Fibroblast of skin of right quadriceps (primary cell): ENCODE results near the gene DPPA5.
A peak's percentile ranks its signal among the peaks of the same experiment; 100 is the strongest.
"Not testable (repeated sequence)": the region's sequence is repeated elsewhere in the genome, so short reads cannot be mapped to it uniquely, and the experiment has no call there.

Experiments used
- DNase-seq: peaks from one replicate; pipeline ENCODE4 v3.0.0-alpha.2; 2013

DPPA5 gene

GRCh38 chr6:73363537-73363875 lies 9.4 kb upstream of the DPPA5 start:
- DNase-seq: no peak

GRCh38 chr6:73362869-73363536 lies 8.9 kb upstream of the DPPA5 start:
- DNase-seq: no peak

GRCh38 chr6:73362358-73362757 lies 8.3 kb upstream of the DPPA5 start, which contains the start of gene KHDC3L:
Gene KHDC3L, plus strand, starts transcription at chr6:73362658. Its CDS starts 72 bp downstream, at chr6:73362730.
- no peak for DNase-seq

GRCh38 chr6:73349311-73349710 lies 4.8 kb downstream of the DPPA5 start:
- DNase-seq: no peak

- no peak for DNase-seq
Observed at GRCh38 chr6:73348550-73349204, 5.4 kb downstream of the DPPA5 start.

- DNase-seq: no peak
Observed at GRCh38 chr6:73343164-73343563, 10.9 kb downstream of the DPPA5 start.

GRCh38 chr6:73342174-73342573 lies 11.9 kb downstream of the DPPA5 start:
- DNase-seq: no peak

- no peak for DNase-seq
Observed at GRCh38 chr6:73341335-73341734, 12.7 kb downstream of the DPPA5 start.

- DNase-seq: no peak
Observed at GRCh38 chr6:73340048-73340447, 14.0 kb downstream of the DPPA5 start.

GRCh38 chr6:73339340-73339739 lies 14.7 kb downstream of the DPPA5 start:
- DNase-seq: no peak

GRCh38 chr6:73329201-73329600 lies 24.9 kb downstream of the DPPA5 start:
- no peak for DNase-seq

GRCh38 chr6:73328790-73329189 lies 25.3 kb downstream of the DPPA5 start:
- no peak for DNase-seq

- DNase-seq: no peak
Observed at GRCh38 chr6:73325656-73326055, 28.4 kb downstream of the DPPA5 start.

- no peak for DNase-seq
Observed at GRCh38 chr6:73323323-73323722, 30.8 kb downstream of the DPPA5 start.

GRCh38 chr6:73314577-73315492 lies 39.2 kb downstream of the DPPA5 start:
- DNase-seq: no peak

- DNase-seq: not testable (repeated sequence)
Observed at GRCh38 chr6:73310503-73310845, 43.6 kb downstream of the DPPA5 start.

GRCh38 chr6:73309785-73310502 lies 44.1 kb downstream of the DPPA5 start:
- peak; percentile 68 for DNase-seq

GRCh38 chr6:73309535-73309784 lies 44.6 kb downstream of the DPPA5 start:
- no peak for DNase-seq

- DNase-seq: peak; percentile 39
Observed at GRCh38 chr6:73308712-73309534, 45.2 kb downstream of the DPPA5 start.

- DNase-seq: not testable (repeated sequence)
Observed at GRCh38 chr6:73303773-73304172, 50.3 kb downstream of the DPPA5 start.
